Omental fat pad (tissue), 4 donors: ENCODE measurements around the gene SMARCAL1. TPM values are rescaled to one million over a fixed set of nuclear protein-coding genes. Genes with fewer than 3 reads are reported as not detected.

Experiments used
- ATAC-seq: fragments of 150-250 bp; one replicate; pipeline ENCODE4 v1.9.1; 2016; ENCODE audit warnings: mild to moderate bottlenecking, moderate library complexity; ENCODE audit not compliant: low FRiP score
- DNase-seq: peaks from one replicate; pipeline ENCODE4 v3.0.0-alpha.2; 2019; ENCODE audit warnings: low spot score
- total RNA-seq, 4 donors: library from RNA; depleted of rRNA; stranded (reverse); fragments of >200 nt; gene quantifications; one replicate each; pipeline ENCODE4 v1.1.0, GENCODE V29; 2016
- TF ChIP-seq, protein P1 (sequence below), 3 donors: fragments of 450-650 bp; IDR thresholded peaks; one replicate each; pipeline ENCODE4 v1.5.1; 2016 to 2017; ENCODE audit warnings: antibody characterized with exemption in 3 of 3, mild to moderate bottlenecking in 3 of 3, moderate library complexity in 2 of 3

The SMARCAL1 gene
- total RNA-seq, 4 donors from 2014 or later = 11.2 to 31.4 (median 14.5) TPM

DNA sequence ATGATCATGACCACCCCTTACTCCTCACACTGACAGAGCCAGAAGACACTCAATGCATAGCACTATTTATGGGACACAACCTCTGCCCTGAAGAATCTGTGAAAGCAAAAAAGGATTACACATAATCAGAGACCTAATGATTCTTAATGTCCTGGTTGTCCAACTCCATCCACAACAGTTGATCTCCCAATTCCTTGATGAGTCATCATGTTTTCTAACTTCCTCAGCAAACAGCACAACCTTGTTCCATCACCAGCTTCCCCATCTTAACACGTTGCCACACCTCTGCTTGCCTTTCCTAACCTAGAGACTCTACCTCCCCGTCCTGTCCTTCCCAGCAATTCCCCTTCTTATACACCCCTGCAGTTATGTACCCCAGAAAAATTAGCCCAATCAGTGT is 26.8 kb upstream of the SMARCAL1 start:
- DNase-seq (no peak), ATAC-seq (no peak)
- TF ChIP-seq, protein P1, sequence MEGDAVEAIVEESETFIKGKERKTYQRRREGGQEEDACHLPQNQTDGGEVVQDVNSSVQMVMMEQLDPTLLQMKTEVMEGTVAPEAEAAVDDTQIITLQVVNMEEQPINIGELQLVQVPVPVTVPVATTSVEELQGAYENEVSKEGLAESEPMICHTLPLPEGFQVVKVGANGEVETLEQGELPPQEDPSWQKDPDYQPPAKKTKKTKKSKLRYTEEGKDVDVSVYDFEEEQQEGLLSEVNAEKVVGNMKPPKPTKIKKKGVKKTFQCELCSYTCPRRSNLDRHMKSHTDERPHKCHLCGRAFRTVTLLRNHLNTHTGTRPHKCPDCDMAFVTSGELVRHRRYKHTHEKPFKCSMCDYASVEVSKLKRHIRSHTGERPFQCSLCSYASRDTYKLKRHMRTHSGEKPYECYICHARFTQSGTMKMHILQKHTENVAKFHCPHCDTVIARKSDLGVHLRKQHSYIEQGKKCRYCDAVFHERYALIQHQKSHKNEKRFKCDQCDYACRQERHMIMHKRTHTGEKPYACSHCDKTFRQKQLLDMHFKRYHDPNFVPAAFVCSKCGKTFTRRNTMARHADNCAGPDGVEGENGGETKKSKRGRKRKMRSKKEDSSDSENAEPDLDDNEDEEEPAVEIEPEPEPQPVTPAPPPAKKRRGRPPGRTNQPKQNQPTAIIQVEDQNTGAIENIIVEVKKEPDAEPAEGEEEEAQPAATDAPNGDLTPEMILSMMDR (IDR thresholded peaks at IDR 0.05) = no peak

DNA sequence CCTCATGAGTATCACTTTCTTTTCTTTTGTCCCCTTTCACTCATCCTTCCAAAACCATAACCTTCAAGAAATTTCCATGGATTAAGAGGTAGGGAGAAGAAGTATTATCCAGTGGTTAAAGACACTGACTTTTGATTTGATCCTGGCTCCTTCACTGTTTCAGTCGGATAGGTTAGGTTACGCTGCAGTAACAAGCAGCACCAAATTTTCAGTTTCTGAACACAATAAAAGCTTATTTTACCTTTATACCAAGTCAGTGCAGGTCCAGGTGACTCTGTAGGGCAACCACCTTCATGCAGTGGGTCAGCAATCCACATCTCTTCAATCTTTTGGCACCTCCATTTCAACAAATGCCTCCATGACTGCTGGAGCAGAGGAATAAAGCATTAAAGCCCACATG is 25.0 kb upstream of the SMARCAL1 start:
- no peak for ATAC-seq
- DNase-seq = no peak
- TF ChIP-seq, protein P1 (IDR thresholded peaks at IDR 0.05) = no peak

DNA sequence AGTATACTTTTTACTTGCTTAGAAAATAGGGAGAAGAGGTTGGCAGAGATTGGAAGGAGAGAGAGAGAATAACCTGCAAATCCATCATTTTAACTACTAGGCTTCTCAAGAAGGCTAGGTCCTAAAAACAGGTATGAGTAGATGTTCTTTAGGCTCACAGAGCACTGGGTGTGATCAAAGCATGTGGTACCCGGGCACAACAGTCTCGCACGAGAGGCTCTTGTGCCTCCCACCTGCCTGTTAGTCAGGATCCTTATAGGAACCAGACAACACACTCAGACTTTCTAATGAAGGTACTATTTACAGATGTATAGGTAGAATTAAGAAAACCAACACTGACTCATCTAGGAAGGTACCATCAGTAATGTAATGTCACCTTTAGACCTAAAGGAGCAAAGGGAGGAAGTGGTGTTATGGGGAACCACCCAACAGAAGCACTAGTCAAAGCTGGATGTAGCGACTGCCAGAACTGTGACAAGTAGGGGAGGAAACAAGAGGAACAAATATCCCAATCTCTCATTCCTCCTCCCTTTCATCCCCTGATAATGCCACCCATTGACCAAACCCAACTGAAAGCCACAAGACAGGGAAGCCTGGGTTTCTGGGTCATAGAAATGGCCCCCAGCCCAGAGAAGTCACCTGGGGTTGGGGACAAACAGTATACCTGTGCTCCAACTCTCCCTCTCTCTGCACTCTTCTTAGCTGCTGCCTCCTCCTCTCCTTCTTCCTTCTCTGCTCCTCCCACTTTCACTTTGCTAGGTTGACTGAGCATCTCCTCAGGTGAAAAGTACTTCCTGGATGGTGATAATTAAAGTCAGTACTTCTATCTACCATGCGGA is 24.0 kb upstream of the SMARCAL1 start:
- ATAC-seq = no peak
- TF ChIP-seq, protein P1 (IDR thresholded peaks at IDR 0.05) = no peak
- DNase-seq = no peak

DNA sequence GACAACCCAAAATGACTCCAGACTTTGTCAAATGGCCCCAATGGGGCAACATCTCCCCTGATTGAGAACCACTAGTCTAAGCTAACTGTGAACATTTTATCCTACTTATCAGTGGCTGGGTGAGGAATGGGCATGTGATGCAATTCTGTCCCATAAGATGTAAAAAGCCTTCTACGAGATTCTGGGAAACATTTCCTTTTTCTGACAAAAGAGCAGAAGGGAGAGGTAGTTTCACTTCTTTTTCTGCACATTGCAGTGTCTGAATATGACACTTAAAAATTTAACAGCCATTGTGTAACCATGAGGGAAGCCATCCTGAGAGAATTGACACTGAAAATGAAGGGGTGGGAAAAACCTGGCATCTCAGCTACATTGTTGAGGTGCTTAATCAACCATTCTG is 22.7 kb upstream of the SMARCAL1 start:
- DNase-seq (no peak), ATAC-seq (no peak)
- TF ChIP-seq, protein P1 (IDR thresholded peaks at IDR 0.05) = no peak

DNA sequence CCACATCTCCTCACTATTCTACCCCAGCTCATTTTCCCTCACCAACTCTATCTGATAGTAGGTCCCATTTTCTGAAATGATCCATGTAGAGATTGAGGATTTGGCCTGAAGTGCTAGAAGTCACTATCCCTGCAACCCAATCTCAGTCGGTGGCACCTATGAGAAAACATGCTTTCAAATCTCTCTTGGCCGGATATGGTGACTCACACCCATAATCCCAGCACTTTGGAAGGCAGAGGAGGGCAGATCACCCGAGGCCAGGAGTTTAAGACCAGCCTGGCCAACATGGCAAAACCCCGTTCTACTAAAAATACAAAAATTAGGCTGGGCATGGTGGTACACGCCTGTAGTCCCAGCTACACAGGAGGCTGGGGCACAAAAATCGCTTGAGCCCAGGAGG is 20.9 kb upstream of the SMARCAL1 start:
- ATAC-seq (no peak), DNase-seq (no peak)
- TF ChIP-seq, protein P1 (IDR thresholded peaks at IDR 0.05) = no peak

DNA sequence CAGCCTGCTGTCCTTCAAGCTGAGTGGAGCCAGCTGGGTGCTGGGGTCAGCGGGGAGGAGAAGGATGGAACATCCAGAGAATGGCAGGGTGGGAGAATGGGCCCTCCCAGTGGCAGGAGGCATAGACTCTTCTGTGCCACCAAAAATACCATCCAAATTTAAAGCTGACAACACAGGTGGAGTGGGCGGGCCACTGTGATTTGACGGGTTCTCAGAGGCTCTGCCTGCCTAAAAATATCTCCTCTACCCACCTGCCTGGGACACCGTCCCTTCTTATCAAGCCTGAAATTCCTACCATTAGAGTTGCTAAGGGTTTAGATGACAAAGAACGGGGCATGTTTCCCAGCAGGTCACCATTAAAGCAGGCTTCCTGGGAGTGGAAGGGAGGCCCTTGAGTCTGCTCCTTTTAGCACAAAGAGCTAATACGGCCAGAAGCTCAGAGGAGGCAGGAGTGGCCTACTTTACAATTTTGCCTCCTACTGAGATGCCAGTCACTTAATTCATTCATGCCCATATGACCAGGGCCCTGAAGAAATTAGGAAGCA is 20.2 kb upstream of the SMARCAL1 start:
- DNase-seq (no peak), ATAC-seq (no peak)
- TF ChIP-seq, protein P1 (IDR thresholded peaks at IDR 0.05) = no peak
